NCI-H187 treated with DMSO at 0.1 percent for 48 hours (cell line): ENCODE results near the gene AJM1.
"Not testable (repeated sequence)": the region's sequence is repeated elsewhere in the genome, so short reads cannot be mapped to it uniquely, and the experiment has no call there.

ENCODE experiments used
- DNase-seq: peaks from one replicate; lab custom pipeline; 2025; lab: John Stamatoyannopoulos, UW

AJM1 gene

DNA sequence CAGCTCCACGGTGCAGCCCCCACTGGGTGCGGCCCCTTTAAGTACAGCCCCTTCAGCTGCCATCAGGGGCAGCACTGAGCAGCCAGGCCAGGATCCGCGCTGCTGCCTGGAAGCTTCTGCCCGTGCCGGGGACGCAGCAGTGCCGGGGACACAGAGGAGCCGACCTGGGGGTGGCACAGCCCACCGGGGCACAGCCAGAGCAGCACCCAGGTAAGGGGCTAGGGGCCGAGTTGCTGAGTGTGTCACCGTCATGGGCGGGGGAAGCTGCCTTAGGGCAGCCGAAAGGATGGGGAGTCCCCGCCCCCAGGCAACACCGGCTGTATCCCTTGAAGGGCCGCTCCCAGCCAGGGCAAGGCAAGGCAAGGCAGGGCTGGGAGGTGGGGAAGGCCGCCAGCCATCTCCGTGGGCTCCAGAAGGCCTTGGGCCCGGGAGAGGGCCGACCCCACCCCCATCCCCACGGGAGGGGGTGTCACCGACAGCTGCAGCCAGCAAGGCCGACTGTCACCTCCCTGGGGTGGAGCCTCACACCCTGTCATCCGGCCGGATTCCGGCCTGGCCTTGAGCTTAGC, at the start of gene AJM1:
AJM1 (plus strand) TSS at position 99 of the 569 bp plus-strand sequence. CDS start 1,937 bp downstream, outside the sequence.
- not testable (repeated sequence) for DNase-seq

DNA sequence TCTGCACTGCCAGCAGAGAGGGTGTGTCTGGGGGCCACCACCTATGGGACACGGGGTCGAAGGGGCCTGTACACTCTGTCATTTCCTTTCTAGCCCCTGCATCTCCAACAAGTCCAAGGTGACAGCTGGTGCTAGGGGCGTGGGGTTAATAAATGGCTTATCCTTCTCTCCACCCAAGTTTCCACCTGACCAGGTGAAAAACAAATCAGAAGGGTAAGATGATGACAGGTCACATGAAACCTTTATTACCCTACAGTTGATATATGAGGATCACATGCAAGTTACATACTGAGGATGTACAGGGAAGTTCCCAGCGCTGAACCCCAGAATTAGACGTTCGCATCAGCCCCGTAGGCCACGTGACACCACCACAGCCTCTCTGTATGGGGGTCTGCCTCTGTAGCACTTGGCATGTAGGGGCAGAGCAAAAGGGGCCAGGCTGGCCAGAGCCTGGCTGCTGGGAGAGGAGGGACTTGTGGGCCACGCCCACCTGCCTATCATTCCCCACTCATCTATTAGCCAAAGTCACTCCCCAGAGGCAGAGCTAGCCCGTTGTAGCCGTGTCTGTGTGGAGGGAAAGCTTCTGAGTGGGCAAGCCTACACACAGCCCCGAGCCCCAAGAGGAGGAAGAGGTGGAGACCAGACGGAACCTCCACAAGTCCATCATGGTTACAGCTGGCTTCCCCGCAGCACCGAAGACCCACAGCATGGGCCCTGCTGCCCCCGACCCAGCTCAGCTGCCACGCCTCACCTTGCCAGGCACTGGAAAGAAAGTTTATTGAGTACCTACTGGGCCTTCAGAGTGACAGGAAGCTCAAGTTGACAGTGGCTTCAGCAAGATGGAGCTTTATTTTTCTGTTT, 49.0 kb upstream of the AJM1 start:
- no peak for DNase-seq

DNA sequence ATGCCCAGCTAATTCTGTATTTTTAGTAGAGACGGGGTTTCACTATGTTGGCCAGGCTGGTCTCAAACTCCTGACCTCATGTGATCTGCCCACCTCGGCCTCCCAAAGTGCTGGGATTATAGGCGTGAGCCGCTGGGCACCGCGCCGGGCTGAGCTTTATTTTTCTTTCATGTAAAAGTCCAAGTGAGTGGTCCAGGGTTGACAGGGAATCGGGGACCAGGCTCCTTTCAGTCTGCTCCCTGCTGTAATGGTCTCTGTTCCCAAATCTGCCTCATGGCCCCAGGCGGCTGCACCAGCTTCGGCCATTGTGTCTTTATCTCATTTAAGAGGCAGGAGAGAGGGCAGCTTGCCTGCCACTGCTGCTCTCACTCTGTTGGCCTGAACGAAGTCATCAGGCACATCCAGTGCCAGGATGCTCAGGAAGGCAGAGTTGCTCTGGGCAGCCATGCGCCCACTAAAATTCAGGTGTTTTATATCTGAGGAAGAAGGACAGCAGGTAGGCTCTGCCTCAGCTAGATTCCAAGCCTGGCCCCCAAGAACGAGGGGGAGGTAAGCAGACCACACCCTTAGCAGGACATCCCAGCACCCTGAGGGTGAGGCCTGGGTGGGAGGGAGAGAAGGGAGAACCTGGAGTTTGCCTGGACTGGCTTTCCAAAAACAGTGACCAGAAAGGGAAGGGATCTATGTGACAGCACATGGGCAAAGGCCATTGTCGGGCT, 47.8 kb upstream of the AJM1 start:
- DNase-seq = no peak

DNA sequence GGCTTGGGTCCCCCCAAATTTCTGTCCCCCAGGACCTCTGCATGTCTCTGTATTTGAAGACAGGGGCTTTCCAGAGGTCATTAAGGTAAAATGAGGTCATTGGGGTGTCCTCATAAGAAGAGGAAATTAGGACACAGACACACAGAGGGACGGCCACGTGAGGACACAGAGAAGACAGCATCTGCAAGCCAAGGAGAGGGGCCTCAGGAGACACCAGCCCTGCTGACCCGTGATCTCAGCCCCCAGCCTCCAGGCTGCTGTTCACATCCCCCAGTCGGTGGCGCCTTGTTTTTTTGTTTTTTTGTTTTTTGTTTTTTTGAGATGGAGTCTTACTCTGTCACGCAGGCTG, 47.3 kb upstream of the AJM1 start:
- DNase-seq = no peak

DNA sequence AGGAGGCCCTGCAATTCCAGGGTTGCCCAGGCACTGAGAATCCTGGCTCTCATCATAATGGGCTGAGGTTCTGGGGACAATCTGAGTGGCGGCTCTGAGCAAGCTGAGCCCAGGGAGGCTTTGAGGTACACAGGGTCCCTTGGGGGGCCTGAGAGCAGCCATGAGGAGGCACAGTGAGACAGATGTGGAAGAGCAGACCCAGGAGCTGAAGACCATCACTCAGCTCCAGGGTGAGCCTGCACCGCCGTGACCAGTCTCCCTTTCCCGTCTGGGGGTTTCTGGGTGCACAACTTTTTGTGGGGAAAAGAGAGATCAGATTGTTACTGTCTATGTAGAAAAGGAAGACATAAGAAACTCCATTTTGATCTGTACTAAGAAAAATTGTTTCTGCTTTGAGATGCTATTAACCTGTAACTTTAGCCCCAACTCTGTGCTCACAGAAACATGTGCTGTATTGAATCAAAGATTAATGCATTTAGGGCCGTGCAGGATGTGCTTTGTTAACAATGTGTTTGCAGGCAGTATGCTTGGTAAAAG, 46.0 kb upstream of the AJM1 start, which contains the start of gene CCDC183:
CCDC183 (plus strand) TSS at position 101 of the 537 bp plus-strand sequence; CDS start at position 161, 60 bp downstream.
- no peak for DNase-seq

DNA sequence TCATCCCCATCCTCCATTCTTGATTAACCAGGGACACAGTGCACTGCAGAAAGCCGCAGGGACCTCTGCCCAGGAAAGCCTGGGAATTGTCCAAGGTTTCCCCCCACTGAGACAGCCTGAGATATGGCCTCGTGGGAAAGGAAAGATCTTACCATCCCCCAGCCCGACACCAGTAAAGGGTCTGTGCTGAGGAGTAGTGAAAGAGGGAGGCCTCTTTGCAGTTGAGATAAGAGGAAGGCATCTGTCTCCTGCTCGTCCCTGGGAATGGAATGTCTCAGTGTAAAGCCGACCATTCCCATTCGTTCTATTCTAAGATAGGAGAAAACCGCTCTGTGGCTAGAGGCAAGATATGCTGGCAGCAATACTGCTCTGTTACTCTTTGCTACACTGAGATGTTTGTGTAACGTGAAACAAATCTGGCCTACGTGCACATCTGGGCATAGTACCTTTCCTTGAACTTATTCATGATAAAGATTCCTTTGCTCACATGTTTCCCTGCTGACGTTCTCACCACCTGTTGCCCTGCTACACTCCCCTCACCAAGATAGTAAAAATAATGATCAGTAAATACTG, 45.4 kb upstream of the AJM1 start:
- not testable (repeated sequence) for DNase-seq

DNA sequence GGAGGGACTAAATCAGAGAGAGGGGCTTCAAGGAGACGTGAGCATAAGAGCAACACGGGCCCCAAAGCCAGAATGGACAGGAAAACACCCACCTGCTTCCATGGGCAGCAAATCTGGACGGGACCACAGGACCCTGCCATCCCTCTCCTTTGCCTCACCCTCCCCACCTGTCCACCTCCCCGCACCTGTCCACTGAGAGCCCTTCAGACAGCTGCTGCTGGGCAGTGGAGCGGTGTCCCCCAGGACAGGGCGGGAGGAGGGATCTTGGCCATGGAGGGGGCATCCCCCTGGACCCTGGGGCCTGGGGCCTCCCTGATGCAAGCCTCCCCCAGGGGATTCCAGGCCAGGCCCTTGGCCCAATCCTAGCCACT, 43.6 kb upstream of the AJM1 start:
- no peak for DNase-seq

DNA sequence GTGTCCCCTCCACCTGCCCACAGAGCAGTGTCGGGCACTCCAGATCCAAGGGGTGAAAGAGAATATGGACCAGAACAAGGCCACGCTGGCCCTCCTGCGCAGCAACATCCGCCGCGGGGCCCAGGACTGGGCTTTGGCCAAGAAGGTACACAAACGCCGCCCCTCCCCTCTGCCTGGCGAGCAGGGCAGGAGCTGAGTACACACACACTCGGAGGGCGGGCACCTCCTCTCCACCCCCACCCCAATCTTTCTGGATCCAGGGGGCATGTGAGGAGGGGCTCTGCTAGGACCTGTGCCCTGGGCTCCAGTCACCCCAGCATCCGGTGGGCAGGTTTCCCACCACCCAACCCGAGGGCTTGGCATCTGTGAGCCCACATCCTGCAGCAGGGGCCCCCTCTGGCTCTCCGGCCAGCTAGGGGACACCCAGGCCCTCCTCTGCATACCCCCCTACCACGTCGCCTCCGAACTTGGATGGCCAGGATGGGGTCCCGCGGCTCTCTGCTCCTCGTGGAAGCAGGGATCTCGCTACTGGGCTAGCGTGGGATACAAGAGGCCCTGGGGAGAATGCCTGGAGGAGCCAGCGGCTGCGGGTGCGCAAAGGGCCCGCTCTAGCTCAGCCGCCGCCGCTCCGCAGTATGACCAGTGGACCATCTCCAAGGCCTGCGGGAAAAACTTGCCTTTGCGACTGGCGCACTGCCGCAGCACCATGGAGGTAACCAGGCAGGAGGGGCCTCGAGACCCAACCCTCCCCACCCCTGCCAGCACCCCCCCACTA, 43.0 kb upstream of the AJM1 start:
- DNase-seq = no peak

DNA sequence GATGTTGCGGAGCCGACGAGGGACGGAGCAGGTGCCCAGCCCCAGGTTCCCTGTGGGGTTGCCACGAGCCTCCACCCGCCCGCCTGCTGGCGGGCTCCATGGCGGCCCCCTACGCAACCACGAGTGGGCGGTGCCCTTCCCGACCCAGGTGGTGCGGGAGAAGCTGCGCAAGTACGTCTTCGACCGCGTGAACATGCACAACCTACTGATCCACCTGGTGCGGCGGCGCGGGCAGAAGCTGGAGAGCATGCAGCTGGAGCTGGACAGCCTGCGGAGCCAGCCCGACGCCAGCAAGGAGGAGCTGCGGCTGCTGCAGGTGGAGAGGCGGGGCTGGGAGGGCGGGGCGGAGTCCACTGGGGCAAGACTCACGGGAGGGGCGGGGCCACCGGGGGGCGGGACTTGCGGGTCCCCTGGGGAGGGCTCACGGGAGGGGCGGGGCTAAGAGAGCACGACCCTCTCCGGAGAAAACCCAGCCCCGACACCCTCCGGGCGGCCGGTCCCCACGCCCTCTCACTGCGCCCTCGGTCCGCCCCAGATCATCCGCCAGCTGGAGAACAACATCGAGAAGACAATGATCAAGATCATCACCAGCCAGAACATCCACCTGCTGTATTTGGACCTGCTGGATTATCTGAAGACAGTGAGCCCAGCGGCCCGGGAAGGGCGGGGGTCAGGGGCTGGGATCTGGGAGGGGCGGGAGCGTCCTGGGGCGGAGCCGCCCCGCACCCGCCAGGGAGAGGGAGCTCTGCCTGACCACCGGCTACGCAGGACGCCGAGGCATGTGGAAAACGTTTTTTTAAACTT, 42.2 kb upstream of the AJM1 start:
- DNase-seq = peak; percentile 20

DNA sequence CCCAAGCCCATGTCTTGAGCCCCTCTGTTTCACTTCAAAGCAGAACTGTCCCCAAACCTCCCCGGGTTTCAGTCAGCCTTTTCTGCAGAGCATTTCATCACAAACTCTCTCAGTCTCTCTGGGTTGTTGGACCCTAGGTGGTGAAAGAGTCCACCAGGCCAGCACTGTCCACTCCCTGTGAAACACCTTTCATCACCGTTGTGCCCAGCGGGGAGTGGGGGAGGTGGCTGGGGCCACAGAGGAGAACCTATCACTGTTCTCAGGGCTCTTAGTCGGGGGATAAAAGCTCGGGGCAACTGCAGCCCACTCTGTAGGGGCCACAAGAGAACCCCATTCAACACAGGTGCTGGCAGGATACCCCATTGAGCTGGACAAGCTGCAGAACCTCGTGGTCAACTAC, 40.0 kb upstream of the AJM1 start:
- no peak for DNase-seq

DNA sequence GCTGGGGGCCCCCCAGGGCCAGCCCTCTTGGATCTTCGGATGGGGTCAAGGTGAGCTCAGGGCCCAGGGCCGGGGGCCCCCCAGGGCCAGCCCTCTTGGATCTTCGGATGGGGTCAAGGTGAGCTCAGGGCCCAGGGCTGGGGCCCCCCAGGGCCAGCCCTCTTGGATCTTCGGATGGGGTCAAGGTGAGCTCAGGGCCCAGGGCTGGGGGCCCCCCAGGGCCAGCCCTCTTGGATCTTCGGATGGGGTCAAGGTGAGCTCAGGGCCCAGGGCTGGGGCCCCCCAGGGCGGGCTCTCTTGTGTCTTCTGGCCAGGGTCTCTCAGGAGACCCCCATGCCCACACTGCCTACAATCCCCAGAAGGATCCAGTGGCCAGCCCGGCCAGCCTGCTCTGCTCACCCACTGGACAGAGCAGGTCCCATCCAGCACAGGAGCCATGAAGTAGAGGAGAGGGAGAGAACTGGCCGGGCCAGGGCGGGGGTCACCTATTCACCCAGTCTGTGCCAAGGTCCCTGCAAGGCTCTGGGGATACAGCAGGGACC, 39.2 kb upstream of the AJM1 start:
- DNase-seq = not testable (repeated sequence)

DNA sequence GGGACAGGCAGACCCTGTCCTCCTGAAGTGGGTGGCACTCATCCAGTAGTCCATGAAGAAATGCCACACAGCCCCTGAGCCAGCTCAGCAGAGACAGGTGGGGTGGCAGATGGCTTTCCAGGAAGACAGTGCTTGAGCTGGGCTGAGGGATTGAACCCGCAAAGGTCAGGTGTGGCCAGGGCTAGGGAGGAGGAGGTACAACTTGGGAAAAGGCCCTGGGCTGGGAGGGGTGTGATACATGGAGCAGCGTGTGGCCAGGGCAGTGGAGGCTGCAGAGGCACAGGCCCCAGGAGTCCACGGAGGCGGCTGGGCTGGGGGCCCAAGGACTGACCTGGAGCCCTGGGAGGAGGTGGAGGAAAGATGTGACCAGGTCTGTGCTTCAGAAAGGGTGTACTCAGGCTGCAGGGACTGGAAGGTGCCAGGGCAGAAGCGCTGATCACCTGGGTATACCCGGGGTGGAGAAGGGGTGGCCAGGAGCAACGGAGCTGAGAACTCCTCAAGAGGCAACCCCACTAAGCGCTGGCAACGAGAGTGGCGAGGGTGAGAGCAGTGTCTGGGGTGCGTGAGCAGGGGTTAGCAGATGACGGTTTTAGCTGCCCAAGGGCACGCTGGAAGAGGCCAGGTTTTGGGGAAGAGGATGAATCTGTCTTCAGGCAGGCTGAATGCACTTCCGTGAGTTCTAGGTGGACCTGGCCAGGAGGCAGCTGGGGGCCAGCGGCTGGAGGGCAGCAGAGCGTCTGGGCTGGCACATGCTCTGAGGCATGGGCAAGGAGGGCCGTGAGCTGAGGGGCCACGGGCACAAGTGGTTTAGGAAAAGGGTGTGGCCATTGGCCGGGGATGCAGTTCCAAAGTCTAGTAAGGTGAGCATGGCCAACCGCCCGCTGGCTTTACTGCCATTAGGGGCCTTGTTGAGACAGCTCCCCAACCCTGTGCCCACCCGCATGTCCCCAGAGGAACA, 38.4 kb upstream of the AJM1 start:
- no peak for DNase-seq

DNA sequence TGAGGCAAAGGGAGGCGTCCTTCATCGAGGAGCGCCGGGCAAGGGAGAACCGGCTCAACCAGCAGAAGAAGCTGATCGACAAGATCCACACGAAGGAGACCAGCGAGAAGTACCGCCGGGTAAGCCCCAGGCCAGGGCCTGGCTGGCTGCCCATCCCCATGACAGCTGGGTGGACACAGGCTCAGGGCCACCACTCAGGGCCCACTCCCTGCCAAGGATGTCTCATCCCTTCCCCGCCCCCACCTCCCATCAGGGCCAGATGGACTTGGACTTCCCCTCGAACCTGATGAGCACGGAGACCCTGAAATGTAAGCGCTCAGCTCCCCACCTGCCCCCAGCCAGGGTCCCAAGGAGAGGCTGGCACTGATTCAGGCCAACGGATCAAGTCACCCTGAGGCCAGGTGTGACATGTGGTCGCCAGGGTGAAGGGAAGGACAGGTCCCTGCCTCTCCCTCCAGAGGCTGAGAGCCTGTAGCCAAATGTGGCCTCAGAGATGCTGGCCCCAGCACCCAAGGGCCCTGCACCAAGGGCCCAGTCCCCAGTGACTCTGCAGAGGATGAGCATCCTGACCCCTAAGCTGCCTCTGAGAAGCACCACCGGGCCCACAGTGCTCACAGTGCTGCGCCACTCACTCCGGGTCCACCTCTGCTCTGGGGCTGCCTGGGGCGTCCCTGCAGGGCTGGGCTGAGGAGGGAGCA, 37.6 kb upstream of the AJM1 start:
- DNase-seq = no peak

DNA sequence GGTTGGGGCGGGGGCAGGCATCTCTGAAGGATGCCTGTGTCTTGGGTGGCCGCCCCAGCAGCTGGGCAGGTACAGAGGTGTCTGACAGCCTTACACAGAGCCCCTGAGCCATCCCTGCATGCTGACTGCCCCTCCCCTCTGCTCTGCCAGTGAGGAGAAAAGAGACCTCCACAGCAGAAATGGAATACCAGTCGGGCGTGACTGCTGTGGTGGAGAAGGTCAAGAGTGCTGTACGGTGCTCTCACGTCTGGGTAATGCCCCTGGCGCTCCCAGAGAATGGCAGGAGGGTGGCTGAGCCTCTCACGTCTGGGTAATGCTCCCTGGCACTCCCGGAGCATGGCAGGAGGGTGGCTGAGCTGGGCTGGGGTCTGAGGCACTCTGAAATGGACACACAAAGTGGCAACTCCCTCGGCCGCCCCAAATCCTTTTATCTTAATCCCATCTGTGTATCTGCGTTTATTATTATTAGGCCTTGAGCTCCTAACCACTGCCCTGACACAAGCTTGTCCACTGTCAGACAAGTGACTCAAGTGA, 37.0 kb upstream of the AJM1 start:
- DNase-seq = no peak

DNA sequence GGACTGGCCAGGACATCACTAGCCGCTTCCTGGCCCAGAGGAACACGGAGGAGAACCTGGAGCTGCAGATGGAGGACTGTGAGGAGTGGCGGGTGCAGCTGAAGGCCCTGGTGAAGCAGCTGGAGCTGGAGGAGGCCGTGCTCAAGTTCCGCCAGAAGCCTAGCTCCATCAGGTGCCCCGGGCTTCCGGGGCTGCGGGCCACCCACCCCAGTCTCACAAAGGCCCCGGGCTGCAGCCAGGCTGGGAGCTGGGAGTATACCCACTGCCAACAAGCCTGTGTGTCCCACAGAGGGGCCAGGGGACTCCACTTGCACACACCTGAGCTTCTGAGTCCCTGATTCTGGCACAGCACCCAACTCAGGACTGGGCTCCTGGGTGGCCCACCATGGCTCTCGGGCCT, 36.2 kb upstream of the AJM1 start:
- no peak for DNase-seq

DNA sequence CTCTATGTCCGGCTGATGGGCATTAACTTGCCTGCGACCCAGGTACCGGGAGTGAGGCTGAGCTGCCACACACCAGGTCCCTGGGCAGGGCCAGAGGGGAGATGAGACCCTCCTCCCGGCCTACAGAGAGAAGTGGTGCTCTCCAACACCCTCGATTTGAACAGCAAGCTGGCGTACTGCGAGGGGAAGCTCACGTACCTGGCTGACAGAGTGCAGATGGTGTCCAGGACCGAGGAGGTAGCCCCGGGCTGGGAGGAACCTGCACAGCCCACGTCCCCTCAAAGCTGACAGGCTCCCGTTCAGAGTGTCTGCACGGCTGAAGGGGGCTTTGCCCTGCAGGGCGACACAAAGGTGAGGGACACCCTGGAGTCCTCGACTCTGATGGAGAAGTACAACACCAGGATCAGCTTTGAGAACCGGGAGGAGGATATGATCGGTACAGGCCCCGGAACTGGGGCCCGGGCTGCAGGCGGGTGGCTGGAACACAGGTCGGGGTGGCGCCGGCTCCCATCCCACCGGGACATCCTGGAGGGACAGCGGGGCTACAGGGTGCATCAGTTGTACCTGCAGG, 35.6 kb upstream of the AJM1 start:
- no peak for DNase-seq

DNA sequence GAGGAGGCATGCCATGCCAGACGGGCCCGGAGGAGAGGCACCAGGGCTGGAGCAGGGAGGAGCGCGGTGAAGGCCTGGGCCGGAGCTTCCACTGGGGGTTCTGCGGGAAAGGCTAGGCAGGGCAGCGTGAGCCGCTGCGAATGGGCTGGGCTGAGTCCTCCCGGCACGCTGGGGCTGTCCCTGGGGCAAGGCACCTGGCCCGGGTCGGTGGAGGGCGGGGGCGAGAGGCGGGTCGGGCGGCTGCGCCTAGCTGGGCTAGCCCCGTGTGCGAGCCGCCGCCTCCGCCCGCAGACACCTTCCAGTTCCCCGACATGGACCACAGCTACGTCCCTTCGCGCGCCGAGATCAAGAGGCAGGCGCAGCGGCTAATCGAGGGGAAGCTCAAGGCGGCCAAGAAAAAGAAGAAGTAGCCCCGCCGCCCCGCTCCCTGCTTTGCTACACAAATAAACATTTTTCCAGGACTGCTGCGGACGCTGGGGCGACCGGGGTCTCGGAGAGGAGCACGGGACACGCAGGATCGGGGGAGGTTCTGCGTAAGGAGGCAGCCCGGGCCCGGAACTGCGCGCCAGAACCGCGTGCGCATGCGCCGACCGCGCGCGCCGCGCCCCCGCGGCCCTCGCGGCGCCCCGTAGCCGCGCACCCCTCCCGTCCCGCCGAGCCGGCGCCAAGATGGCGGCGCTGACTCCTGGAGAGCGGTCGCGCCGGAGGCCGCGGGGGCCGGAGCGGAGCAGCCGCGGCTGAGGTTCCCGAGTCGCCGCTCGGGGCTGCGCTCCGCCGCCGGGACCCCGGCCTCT, 34.8 kb upstream of the AJM1 start, which contains the start of gene RABL6:
RABL6 (plus strand) TSS at position 668 of the 794 bp plus-strand sequence. CDS start 249 bp downstream, outside the sequence.
- no peak for DNase-seq
